Left lobe of liver (tissue), 2 donors: ENCODE results near the gene ZNF670. TPM values are rescaled to one million over a fixed set of nuclear protein-coding genes. Genes with fewer than 3 reads are reported as not detected.
"Not testable (repeated sequence)": the region's sequence is repeated elsewhere in the genome, so short reads cannot be mapped to it uniquely, and the experiment has no call there.

ENCODE experiments used
- ATAC-seq: fragments of 200-7000 bp; cut with Tn5 transposase; one replicate; pipeline ENCODE4 v1.9.1; 2020; ENCODE audit warnings: mild to moderate bottlenecking, moderate library complexity
- DNase-seq: peaks from one replicate; pipeline ENCODE4 v3.0.0-alpha.2; 2020; ENCODE audit warnings: low spot score
- total RNA-seq: library from RNA; stranded (reverse); gene quantifications from one replicate; pipeline ENCODE4 v1.2.1, GENCODE V29; 2021
- donor health status: DM: no; HTN: no; CAD: no; lungs with moderate emphysema.
- donor health status: DM: no; HTN: yes; CAD: no.

The ZNF670 gene
- 1.0 TPM for total RNA-seq

- peak; percentile 96 for DNase-seq
- ATAC-seq, result peak; percentile 99
Observed at GRCh38 chr1:247078258-247079140, at the start of gene ZNF670. Gene ZNF670 (minus strand): TSS chr1:247078811. CDS start chr1:247078596, 215 bp downstream.

DNA sequence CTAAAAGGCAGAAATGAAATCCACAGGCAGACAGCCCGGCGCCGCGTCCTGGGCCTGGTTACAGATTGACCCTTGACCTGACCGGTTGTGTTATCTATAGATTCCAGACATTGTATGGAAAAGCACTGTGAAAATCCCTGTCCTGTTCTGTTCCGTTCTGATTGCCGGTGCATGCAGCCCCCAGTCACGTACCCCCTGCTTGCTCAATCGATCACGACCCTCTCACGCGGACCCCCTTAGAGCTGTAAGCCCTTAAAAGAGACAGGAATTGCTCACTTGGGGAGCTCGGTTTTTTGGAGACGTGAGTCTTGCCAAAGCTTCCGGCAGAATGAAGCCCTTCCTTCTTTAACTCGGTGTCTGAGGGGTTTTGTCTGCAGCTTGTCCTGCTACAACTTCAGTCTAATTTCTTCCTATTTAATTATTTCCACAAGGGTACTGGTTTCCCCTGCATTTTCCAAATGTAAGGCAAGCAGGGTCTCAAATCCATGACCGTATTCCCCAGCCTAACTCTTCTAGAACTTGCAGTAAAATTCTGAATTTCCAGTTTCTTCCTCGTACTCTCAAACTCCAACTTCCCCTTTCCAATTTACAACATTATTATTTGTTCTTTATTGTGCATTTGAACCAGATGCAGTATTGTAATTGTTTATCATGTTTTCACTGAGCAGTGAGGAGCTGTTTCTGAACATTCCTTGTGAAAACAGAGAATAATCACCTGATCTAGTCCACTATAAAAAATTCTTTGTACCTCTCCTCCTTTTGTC is 49.1 kb upstream of the ZNF670 start:
- not testable (repeated sequence) for ATAC-seq, DNase-seq

- DNase-seq, result not testable (repeated sequence)
- ATAC-seq, result peak; percentile 80
Observed at GRCh38 chr1:247126601-247127000, 48.0 kb upstream of the ZNF670 start.

DNA sequence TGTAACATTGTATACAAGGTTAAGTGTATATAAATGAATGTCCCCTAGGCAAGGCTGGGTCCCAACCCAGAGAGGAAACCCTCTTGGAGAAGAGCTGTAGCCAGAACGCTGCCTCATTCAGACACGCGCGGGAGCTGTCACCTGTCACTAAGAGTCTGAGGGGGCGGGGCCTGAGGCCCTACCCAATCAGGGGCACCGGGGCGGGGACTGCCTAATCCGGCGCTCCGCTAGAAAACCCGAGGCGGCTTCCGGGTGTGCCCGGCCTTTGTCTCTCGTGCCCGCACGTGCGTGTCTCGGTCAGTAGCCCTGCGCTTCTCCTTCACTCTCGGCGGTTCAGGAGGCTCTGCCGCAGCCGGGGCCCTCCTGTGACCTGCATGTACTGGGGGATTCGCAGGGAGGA is 47.6 kb upstream of the ZNF670 start:
- ATAC-seq, result peak; percentile 99
- not testable (repeated sequence) for DNase-seq

DNA sequence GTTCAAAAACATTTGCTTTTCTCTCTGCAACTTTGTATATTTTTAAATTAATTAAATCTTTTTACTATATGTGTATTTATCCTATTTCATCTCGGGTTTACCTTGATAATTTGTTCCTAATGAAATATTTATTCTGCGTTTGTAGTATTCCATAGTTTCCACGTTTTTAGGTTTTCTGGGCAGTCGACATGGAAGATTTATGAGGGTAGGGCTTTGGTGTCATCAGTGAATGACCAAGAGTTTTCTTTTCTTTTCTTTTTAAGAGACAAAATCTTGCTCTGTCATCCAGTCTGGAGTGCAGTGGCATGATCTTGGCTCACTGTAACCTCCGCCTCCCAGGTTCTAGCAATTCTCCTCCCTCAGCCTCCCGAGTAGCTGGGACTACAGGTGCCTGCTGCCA is 42.8 kb upstream of the ZNF670 start:
- no peak for ATAC-seq
- no peak for DNase-seq

- not testable (repeated sequence) for ATAC-seq, DNase-seq
Observed at GRCh38 chr1:247120408-247120668, 41.7 kb upstream of the ZNF670 start.

DNA sequence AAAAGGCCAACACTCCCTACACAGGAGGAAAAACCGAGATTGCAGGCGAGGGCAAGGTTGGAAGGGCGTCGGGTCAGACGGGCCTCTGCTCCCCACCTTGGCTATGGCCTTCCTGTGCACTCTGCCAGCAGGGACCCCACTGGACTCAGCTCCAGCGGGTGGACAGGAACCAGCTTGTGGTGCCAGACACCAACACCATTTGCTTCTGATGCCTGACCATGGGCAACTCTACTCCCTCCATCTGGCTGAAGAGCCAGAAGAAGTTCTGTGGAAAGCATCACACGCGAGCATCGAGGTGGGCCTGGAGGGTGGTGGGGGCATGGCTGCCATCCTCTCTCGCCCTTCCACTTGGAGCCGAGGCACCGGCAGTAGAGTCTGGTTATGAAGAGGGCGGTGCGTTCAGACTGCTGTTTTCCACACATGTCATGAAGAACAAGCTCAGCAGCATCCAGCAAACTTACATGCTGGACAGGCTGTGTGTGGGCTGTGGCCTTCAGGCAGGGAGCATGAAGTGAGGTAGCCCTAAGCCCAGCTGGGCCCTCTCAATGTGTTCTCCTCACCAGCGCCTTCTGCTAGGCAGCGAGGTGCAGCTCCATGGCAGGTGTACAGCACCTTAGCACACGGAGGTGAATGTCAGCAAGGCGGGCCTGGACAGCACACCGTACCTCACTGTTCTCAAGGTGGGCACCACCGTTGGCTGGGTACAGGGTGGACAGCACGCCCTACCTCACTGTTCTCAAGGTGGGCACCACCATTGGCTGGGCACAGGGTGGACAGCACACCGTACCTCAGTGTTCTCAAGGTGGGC is 41.2 kb upstream of the ZNF670 start:
- no peak for ATAC-seq
- no peak for DNase-seq

DNA sequence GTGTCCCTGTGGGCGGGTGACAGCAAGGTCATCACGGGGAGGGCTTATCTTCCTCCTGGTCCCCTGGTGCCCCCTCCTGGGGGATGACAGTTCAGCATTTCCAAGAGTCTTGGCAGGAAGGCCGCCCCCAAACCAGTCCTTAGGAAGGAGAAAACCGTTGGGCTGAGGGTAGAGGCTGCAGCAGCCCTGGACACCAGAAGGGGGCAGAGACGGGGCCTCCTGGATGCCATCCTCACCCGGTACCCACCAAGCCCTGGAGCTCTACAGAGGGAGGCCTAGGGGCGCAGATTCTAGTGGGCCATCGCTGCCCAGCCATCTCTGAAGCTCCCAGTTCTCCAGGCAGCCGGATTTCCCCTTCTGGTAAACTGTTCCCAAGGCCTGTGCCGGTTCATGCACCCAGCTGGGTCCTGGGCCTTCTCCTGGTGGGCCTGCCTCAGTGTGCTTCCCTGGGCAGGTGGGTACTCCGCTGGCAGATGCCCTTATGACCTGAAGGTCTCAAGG is 40.4 kb upstream of the ZNF670 start:
- DNase-seq (no peak), ATAC-seq (peak; percentile 26)

- DNase-seq (no peak), ATAC-seq (no peak)
Observed at GRCh38 chr1:247115545-247115944, 36.9 kb upstream of the ZNF670 start.

GRCh38 chr1:247115141-247115510 is 36.5 kb upstream of the ZNF670 start:
- DNase-seq (no peak), ATAC-seq (no peak)

DNA sequence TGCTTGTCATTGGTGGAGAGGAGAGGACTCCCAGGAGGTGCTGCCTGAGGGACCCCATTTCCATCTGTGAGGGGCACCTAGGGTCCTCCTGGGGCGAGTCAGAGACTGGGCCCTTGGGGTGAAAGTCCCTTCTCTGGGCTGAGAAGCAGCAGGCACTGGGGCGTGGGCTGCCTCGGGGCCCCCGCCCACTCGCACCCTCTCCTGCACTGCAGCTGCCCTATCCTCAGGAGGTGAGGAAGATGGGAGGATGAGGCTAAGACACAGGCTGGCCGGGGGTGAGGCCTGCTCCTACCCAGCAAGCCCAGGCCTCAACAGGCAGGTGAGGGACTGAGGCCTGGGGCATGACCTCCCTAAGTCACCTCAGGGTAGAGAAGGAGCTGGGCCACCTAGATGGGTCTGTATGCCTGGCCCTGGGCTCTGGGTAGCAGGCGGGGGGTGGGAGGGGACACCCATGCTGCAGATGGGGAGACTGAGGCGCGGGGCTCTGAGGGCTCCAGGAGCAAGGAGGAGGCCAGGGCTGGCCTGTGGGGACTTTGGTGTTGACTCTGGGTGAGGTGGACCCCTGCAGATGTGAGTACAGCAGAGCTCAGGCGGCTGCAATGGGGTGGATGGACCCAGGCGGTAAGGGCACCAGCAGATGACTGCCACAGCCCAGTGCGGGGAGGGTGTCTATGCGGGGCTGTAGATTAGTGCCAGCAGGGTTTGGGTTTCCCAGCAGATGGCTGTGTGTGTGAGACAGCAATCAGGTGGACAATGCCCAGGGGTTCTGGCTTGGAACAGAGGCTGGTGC is 35.9 kb upstream of the ZNF670 start:
- DNase-seq (no peak), ATAC-seq (no peak)

- DNase-seq (peak; percentile 53), ATAC-seq (peak; percentile 29)
Observed at GRCh38 chr1:247113733-247114271, 35.2 kb upstream of the ZNF670 start.

DNA sequence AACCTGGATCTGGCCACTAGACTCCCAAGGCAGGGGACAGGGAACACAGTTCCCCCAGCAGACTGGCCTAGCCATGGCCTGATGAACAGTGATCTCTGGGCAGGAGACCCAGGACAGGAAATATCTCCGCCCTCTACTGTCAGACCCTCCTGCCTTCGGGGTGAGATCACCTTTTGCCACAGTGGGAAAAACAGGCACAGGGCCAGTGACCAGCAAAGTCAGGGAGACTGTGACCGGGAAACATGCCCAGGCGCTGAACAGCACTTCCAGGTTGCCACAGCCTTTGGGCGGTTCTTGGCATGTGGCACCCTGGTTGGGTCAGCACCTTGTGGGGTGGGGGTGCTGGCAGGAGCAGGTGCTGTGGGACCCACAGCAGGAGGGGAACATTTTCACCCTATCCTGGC is 34.5 kb upstream of the ZNF670 start:
- peak; percentile 69 for ATAC-seq
- peak; percentile 84 for DNase-seq

GRCh38 chr1:247112479-247112781 is 33.8 kb upstream of the ZNF670 start:
- peak; percentile 36 for ATAC-seq
- DNase-seq, result peak; percentile 63

DNA sequence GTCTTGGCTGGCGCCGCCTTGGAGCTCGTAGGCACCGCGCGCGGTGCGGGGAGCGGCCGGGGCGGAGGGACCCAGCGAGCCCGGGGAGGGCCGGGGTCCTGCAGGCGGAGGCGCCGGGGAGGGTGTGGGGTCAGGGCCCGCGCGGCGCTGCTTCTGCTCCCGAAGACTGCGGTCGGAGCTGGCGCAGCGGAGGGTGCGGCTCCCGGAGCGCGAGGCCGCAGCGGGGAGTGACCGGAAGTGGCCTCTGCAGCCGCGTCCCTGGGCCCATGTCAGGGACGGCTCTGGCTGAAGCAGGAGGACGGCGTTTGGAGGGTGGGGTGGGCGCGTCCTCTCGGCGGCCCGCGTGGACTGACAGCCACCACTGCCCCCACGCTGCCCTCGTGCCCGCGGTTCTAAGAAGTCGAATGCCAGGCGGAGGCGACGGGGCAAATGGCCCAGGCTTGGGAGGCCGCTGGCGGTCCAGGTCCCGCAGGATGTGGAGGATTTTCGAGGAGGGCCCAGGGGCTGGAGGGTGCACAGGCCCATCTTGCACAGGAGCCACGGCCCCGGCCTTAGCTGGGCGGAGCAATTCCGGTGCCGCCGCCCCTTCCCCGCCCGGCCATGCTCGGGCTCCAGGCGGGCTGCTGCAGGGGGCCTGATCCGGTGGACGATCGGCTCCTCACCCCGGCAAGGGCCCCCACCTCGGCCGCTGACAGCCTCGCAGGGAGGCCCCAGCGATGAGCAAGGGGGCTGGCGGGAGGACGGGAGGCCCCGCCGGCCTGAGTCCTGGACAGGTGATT is 33.3 kb upstream of the ZNF670 start:
- DNase-seq (peak; percentile 79), ATAC-seq (peak; percentile 88)

GRCh38 chr1:247111259-247111699 is 32.7 kb upstream of the ZNF670 start:
- no peak for DNase-seq
- peak; percentile 16 for ATAC-seq

DNA sequence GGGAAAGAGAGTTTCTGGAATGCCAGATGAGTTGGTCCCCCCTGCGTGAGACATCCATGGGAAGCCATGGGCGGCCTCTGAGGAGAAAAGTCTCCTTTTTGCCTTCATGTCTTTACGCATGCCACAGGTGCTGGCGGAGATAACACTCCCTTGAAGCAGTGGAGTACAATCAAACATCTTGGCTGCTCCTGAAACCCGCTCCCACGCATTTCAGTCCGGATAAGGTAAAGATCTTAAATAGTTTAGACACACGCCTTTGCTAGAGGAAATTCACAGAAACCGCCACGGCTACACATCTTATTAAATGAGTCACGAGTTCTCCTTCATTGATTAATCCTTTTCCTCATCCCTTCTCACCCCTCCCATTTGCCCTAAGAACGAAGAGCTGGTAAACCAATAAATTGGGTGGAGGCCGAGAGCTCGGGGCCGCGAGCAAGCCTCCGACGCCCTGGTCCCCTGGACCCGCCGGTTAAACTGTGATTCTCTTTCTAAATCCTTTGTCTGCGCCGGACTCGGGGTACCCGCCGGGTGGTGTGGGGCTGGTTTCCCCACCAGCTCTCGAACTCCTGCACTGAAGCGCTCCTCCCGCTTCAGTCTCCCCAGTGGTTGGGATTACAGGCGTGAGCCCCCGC is 32.1 kb upstream of the ZNF670 start:
- no peak for ATAC-seq
- DNase-seq, result no peak

GRCh38 chr1:247107694-247108093 is 29.1 kb upstream of the ZNF670 start:
- no peak for DNase-seq
- no peak for ATAC-seq

DNA sequence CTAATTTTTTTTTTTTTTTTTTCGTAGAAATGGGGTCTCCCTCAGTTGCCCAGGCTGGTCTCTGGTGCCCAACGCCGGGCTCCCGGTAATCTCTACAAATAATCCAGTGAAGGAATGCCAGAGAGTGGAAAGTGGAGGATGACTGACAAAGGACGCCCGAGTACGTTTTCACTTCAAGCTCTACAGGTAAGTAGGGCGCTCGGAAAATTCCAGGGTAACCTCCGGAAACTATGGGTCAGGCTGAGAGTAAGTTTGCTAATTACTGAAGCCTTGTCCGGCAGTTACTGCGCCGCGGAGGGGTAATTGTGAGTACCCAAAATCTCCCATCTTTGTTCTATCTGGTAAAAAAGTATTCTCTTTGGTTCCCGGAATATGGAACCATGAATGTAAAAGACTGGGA is 27.4 kb upstream of the ZNF670 start:
- ATAC-seq (no peak), DNase-seq (no peak)
